Measurements from ENCODE around the gene ABR. TPM values are rescaled to one million over a fixed set of nuclear protein-coding genes. Genes with fewer than 3 reads are reported as not detected.

The ABR gene
- total and polyA plus RNA-seq, 9 donors = 25.0 to 94.6 (median 60.2) TPM

DNA sequence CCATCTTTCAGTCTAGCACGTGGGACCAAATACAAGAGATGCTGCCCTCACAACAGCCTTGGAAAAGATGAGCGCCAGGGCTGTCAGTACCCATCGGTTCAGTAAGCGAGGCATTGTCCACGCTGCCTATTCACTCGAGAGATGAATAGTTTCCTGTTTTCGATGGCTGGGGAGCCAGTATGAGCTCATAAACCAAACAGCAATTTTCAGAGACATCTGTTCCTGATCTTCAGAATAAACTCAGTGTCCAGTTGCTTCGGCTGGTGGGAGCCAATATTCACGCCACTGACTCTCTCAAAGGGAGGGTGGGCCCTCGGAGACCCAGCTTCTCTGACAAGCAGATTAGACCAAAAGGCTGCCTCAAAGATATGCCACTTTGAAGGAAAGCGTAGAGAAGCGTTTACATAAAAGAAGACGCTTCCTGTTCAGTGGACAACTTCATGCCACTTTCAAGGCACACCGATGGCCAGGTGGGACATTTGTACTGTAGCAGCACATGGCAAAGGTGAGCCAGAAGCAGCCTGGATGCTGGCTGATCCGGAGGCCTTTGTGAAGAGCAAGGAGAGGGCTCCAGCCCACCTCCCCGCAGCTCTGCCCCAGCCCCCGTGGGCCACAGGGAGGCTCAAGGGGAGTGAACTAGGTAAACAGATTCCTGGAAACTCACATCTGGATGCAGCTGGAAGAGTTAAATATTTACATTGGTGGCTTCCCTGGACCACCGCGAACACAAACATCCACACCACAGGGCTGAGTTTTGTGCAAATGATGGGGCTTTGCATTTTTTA, 176.8 kb downstream of the ABR start:
- Histone ChIP-seq H3K36me3 (no peaks in the 10 kb centered on the region), H3K4me3 (no peak overlapping the region), H3K27ac (no peak overlapping the region), H3K9me3 (no peaks in the 10 kb centered on the region), H3K27me3 (no peaks in the 10 kb centered on the region), H3K4me1 (ENCODE audit: insufficient read depth) (peaks cover 24% of the 10 kb centered on the region)
- TF ChIP-seq, protein P1, sequence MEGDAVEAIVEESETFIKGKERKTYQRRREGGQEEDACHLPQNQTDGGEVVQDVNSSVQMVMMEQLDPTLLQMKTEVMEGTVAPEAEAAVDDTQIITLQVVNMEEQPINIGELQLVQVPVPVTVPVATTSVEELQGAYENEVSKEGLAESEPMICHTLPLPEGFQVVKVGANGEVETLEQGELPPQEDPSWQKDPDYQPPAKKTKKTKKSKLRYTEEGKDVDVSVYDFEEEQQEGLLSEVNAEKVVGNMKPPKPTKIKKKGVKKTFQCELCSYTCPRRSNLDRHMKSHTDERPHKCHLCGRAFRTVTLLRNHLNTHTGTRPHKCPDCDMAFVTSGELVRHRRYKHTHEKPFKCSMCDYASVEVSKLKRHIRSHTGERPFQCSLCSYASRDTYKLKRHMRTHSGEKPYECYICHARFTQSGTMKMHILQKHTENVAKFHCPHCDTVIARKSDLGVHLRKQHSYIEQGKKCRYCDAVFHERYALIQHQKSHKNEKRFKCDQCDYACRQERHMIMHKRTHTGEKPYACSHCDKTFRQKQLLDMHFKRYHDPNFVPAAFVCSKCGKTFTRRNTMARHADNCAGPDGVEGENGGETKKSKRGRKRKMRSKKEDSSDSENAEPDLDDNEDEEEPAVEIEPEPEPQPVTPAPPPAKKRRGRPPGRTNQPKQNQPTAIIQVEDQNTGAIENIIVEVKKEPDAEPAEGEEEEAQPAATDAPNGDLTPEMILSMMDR (IDR thresholded peaks at IDR 0.05) = no peak
- TF ChIP-seq EP300 (IDR thresholded peaks at IDR 0.05) = no peak
- TF ChIP-seq POLR2A (IDR thresholded peaks at IDR 0.05) = no peak
- WGBS, 3 donors = 29 to 46% (median 43%) methylated on average over 19 of the region's 19 CpGs
- intact Hi-C loops (cut with DNase I) = no loop called here
- DNase-seq = no peak

DNA sequence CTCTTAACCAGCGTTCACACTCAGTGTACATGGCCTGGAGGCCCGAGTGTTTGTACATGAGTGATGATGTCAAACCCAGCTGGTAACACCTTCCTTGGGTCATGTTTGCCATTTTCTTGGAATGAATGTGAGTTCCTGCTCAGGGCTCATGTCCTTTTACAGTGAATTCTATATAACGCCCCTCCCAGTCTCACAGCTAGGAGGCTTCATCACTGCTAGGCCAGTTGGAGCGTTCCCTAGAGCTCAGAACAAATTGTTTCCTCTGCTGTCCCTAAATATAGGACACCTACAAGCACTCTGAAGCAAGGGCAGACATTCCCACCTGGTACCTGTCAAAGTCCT, 177.4 kb downstream of the ABR start:
- Histone ChIP-seq H3K27me3 (no peaks in the 10 kb centered on the region), H3K27ac (no peak overlapping the region), H3K4me3 (no peak overlapping the region), H3K4me1 (ENCODE audit: insufficient read depth) (peaks cover 28% of the 10 kb centered on the region), H3K36me3 (no peaks in the 10 kb centered on the region), H3K9me3 (no peaks in the 10 kb centered on the region)
- intact Hi-C loops (cut with DNase I) = no loop called here
- 62 to 69% (median 64%) methylated on average over 4 of the region's 4 CpGs for WGBS, 3 donors
- DNase-seq = peak in 1 of 5 donors; percentile 11
- no peak for TF ChIP-seq EP300 (IDR thresholded peaks at IDR 0.05)
- TF ChIP-seq, protein P1 (IDR thresholded peaks at IDR 0.05) = no peak
- TF ChIP-seq POLR2A (IDR thresholded peaks at IDR 0.05) = no peak

DNA sequence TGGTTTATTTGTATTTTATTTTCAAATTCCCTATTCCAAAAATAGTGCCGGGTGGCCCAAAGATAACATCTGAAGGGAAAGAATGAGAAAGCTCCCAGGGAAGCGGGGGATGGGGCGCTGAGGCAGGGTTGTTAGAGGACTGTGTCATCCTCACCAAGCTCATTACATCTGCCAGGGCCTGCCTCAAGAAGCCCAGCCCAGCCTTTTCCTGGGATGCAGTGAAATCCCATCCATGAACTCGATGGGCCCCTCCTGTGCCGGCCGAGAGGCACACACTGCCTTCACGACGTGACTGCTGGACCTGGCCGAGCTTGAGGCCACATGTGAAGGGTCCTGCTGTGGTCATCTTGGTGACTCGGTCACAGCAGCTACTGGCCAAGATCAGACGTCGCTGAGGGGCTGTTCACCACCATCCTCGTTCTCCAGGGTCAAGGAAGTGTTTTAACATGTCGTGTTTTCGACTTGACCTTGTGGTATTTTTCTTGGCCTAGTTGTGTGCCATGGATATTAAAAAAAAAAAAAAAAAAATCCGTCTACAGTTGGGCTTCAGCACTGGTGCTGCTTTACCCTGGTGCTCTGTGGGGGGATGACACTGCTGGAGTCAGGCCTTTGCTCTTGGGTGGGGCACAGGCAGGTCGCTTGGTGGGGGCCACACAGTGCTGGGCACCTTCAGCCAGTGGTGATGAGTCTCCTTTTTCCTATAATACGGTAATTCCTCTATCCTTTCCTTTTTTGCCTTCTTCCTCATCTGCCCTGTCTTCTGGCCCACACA, 178.0 kb downstream of the ABR start:
- DNase-seq = no peak
- Histone ChIP-seq H3K27me3 (no peaks in the 10 kb centered on the region), H3K4me3 (no peak overlapping the region), H3K4me1 (ENCODE audit: insufficient read depth) (peaks cover 28% of the 10 kb centered on the region), H3K27ac (no peak overlapping the region), H3K36me3 (no peaks in the 10 kb centered on the region), H3K9me3 (no peaks in the 10 kb centered on the region)
- intact Hi-C loops (cut with DNase I) = no loop called here
- 59 to 71% (median 61%) methylated on average over 18 of the region's 18 CpGs for WGBS, 3 donors
- no peak for TF ChIP-seq EP300 (IDR thresholded peaks at IDR 0.05)

GRCh38 chr17:1000597-1001461, 179.0 kb downstream of the ABR start:
- H3K36me3 ChIP-seq = no peaks in the 10 kb centered on the region
- H3K27me3 ChIP-seq = no peaks in the 10 kb centered on the region
- no peak overlapping the region for H3K27ac ChIP-seq
- DNase-seq = no peak
- WGBS, 3 donors = 44 to 46% (median 45%) methylated on average over 15 of the region's 15 CpGs
- TF ChIP-seq, protein P1 (IDR thresholded peaks at IDR 0.05) = no peak
- TF ChIP-seq EP300 (IDR thresholded peaks at IDR 0.05) (no peak), POLR2A (IDR thresholded peaks at IDR 0.05) (no peak)
- no peak overlapping the region for H3K4me3 ChIP-seq
- intact Hi-C loops (cut with DNase I) = no loop called here
- H3K9me3 ChIP-seq = no peaks in the 10 kb centered on the region
- peaks cover 23% of the 10 kb centered on the region for H3K4me1 ChIP-seq (ENCODE audit: insufficient read depth)
